Left renal cortex interstitium (tissue), 4 donors: ENCODE results near the gene AFMID. TPM values are rescaled to one million over a fixed set of nuclear protein-coding genes. Genes with fewer than 3 reads are reported as not detected.
"Not testable (repeated sequence)": the region's sequence is repeated elsewhere in the genome, so short reads cannot be mapped to it uniquely, and the experiment has no call there.

Experiments used
- DNase-seq, 4 donors: peaks; one replicate each; pipeline ENCODE4 v3.0.0-alpha.2; 2013; ENCODE audit warnings: low read depth in 4 of 4, low spot score in 2 of 4, missing footprints in 1 of 4
- polyA plus RNA-seq, 4 donors: library from polyadenylated mRNA; unstranded; fragments of 120-200 nt; gene quantifications; one replicate each; pipeline ENCODE4 v1.2.1, GENCODE V29; 2013; ENCODE audit not compliant: insufficient read length in 4 of 4

The AFMID gene
- polyA plus RNA-seq, 4 donors = 57.0 to 82.0 (median 68.6) TPM

DNA sequence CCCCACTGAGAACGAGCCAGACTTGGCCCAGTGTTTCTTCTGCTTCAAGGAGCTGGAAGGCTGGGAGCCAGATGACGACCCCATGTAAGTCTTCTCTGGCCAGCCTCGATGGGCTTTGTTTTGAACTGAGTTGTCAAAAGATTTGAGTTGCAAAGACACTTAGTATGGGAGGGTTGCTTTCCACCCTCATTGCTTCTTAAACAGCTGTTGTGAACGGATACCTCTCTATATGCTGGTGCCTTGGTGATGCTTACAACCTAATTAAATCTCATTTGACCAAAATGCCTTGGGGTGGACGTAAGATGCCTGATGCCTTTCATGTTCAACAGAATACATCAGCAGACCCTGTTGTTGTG is 27.5 kb downstream of the AFMID start:
- DNase-seq = no peak

DNA sequence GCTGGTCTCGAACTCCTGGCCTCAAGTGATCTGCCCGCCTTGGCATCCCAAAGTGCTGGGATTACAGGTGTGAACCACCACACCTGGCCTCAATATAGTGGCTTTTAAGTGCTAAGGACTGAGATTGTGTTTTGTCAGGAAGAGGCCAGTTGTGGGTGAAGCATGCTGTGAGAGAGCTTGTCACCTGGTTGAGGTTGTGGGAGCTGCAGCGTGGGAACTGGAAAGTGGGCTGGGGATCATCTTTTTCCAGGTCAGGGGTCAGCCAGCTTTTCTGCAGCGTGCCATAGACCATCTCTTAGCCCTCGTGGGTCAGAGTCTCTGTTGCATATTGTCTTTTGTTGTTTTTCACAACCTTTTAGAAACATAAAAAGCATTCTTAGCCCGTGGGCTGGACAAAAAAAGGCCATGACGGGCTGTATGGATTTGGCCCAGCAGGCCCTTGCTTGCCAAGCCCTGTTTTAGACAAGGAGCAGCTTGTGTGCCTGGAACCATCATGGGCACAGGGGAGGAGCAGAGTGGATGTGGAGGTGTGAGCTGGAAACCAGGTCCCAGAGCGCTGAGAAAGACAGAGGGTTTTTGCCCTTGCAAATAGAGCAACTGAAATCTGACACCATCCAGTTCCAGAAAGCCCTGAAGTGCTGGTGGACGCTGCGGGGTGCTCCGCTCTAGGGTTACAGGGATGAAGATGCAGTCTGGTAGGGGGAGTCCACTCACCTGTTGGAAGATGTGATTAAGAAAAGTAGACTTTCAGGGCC is 32.4 kb downstream of the AFMID start:
- DNase-seq = no peak

DNA sequence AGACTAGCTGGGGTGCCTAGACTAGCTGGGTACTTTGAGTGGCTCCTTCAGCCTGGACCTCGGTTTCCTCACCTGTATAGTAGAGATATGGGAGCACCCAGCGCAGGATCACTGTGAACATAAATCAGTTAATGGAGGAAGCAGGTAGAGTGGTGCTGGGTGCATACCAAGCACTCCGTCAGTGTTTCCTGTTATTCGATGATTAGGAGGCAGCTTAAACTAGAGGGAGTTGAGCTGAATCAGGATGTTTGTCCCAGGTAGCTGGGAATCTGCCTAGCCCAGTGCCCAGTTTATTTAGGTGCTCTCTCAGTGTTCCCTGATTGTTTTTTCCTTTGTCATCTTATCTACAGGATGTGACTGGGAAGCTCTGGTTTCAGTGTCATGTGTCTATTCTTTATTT is 35.9 kb downstream of the AFMID start:
- DNase-seq = no peak

DNA sequence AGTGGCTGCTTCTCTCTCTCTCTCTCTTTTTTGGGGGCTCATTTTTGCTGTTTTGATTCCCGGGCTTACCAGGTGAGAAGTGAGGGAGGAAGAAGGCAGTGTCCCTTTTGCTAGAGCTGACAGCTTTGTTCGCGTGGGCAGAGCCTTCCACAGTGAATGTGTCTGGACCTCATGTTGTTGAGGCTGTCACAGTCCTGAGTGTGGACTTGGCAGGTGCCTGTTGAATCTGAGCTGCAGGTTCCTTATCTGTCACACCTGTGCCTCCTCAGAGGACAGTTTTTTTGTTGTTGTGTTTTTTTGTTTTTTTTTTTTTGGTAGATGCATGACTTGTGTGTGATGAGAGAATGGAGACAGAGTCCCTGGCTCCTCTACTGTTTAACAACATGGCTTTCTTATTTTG is 36.6 kb downstream of the AFMID start:
- no peak for DNase-seq

DNA sequence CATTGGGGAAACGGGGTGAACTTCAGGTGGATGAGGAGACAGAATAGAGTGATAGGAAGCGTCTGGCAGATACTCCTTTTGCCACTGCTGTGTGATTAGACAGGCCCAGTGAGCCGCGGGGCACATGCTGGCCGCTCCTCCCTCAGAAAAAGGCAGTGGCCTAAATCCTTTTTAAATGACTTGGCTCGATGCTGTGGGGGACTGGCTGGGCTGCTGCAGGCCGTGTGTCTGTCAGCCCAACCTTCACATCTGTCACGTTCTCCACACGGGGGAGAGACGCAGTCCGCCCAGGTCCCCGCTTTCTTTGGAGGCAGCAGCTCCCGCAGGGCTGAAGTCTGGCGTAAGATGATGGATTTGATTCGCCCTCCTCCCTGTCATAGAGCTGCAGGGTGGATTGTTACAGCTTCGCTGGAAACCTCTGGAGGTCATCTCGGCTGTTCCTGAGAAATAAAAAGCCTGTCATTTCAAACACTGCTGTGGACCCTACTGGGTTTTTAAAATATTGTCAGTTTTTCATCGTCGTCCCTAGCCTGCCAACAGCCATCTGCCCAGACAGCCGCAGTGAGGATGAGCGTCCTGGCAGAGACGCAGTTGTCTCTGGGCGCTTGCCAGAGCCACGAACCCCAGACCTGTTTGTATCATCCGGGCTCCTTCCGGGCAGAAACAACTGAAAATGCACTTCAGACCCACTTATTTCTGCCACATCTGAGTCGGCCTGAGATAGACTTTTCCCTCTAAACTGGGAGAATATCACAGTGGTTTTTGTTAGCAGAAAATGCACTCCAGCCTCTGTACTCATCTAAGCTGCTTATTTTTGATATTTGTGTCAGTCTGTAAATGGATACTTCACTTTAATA is 37.3 kb downstream of the AFMID start:
- DNase-seq = no peak

DNA sequence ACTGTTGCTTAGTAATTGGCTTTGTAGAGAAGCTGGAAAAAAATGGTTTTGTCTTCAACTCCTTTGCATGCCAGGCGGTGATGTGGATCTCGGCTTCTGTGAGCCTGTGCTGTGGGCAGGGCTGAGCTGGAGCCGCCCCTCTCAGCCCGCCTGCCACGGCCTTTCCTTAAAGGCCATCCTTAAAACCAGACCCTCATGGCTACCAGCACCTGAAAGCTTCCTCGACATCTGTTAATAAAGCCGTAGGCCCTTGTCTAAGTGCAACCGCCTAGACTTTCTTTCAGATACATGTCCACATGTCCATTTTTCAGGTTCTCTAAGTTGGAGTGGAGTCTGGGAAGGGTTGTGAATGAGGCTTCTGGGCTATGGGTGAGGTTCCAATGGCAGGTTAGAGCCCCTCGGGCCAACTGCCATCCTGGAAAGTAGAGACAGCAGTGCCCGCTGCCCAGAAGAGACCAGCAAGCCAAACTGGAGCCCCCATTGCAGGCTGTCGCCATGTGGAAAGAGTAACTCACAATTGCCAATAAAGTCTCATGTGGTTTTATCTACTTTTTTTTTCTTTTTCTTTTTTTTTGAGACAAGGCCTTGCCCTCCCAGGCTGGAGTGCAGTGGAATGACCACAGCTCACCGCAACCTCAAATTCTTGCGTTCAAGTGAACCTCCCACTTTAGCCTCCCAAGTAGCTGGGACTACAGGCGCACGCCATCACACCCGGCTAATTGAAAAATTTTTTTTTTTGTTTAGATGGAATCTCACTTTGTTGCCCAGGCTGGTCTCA is 38.1 kb downstream of the AFMID start:
- DNase-seq = no peak

DNA sequence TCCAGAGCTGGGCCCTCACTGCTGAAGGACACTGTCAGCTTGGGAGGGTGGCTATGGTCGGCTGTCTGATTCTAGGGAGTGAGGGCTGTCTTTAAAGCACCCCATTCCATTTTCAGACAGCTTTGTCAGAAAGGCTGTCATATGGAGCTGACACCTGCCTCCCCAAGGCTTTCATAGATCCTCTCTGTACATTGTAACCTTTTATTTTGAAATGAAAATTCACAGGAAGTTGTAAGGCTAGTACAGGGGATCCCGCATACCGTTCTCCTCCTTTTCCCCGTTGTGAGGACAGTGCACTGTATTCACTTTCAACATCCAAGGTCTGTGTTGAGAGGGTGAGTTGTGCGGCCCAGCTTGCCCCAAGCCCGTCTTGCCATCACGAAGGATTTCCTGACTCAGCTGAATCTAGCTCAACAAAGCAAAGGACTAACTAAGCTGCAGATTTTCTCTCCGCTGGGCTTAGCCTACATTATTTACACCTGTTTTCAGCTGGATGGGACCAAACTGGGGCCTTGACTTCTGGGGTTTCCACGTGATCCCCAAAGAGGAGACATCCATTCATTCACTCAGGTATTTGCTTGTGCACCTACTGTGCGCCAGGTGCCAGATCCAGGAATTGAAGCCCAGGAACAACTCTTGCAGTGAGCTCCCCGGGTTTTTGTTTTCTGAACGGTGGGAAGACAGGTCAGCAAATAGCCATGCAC is 39.0 kb downstream of the AFMID start:
- DNase-seq = no peak

DNA sequence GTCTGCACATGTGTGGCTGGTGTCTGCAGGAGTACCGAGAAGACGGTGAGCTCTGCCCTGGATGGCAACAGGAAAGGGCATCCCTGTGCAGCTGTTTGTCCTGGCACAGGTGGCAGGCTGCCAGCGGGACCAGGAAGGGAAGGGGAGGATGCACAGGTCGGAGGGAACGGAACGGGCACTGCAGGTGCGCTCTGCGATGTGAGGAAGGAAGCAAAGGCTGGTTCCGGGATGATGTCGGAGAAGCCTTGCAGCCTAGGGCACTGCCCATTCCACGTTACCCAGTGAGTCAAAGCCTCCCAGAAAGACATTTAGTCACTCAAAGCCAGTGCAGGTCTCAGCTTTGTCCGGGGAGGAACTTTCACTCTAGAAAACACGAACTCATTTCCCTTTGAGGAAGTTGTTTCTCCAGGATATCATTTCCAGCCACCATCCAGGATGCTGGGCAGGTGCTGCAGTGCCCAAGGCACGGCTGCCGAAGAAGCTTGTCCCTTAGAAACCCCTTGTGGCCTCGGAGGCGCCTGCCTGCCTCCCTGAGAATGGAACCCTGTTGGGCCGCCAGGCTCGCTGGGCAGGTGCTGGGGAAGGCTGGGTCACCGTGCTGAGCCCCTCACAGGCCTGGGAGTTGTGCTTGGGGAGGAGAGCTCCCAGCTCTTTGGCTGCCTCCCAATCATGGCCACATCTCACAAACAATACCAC is 39.7 kb downstream of the AFMID start:
- DNase-seq = no peak

DNA sequence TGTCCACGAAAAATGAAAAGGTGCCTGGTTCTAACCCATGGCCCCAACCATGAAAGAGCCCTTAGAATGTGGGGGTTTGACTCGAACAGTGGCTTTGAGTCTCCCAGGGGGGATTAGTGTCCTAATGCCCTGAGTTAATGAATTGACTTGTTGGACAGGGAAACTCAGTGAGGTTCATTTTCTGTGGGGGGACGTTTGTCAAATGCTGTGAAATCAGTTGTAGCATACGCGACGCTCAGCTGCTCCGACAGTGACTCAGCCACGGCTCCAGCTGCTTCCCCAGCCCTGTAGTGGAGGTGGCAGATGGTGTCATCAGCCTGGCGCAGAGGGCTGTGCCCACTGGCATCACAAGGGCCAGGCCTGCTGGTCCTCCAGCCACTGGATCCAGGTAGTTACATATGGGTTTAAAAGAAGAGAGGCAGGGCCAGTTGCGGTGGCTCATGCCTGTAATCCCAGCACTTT is 40.3 kb downstream of the AFMID start:
- DNase-seq = no peak

DNA sequence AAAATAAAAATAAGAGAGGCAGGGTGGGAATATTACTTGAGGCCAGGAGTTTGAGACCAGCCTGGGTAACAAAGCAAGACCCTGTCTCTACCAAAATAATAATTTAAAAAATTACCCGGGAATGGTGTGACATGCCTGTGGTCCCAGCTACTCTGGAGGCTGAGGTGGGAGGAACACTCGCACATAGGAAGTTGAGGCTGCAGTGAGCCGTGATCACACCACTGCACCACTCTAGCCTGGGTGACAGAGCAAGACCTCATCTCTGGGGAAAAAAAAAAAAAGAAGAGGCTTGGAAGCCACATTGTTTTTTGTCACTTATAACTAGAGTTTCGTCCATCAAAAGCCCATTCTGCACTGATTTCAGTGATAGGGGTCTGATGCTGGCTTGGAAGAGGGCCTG is 41.0 kb downstream of the AFMID start:
- DNase-seq = no peak

DNA sequence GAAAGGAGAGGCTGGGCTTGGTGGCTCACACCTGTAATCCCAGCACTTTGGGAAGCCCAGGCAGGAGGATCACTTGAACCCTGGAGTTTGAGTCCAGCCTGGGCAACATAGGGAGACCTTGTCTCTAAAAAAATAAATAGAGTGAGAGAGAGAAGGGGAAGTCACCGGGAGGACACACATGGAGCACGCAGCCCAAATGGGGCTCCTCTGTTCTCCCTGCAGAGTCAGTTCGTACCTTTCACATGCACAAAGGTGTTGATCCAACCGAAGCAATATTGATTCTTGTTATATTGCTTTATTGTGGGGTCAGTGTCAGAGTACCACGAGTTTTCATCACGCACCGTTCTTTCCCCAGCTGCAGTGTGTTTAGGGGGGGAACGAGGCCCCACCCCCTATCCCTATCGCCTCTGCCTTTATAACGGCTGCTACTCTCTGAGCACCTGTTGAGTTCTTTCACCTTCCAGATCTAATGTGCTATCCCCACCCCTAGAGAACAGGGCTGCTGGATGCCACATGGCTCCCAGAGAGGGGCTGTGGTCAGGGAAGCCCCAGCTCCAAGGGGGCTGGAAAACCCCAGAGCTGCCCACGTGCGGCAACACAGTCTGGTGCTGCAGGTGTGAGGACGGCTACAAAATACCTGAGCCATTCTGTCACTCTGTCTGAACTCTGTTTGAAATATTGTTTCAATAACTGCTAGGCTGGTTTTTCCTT is 43.2 kb downstream of the AFMID start:
- no peak for DNase-seq

DNA sequence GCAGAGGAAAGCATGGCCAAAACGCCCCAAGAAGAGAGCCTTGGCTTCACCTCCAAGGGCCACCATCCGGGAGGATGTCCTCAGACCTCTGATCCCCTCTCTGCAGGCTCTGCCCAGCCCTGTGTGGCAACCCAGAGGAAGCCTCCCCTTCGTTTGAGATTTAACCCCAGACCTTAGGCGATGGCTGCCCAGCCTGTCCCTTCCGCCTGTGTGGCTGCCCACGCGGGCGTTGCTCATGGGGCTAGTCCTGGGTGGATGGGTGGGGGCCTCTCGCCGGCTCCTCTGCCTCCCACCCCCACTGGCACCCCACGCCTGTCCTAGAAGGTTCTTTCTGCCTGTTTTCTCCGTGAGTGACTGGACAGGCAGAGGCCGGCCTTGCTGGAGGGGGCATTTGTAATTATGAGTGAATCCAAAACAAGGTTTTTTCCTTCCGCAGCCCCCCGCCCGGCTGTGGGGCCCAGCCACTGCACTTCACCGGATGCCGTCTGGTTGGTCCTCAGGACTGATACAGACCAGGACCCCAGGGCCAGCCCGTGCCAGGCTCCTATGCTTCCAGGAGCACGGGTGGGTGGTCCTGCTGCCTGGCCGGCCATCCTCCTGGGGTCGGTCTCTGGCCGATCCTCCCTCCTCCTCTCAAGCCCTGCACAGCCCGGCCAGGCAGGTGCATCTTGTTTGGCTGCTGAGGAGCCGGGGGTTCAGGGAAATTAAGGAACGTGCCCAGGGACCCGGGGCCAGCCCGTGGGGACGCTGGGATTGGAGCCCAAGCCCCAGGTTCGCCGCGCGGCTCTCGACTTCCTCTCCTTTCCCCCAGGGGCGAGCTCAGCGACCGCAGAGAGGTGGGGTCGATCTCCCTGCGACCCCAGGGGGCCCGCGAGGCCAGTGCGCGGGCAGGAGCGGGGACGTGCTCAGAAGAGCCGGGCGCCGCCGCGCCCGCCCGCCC is 44.1 kb downstream of the AFMID start, which contains the start of gene TMEM235:
TSS of gene TMEM235 (plus strand) at position 636 of the 940 bp plus-strand sequence. CDS start 393 bp downstream, outside the sequence.
- DNase-seq = no peak

DNA sequence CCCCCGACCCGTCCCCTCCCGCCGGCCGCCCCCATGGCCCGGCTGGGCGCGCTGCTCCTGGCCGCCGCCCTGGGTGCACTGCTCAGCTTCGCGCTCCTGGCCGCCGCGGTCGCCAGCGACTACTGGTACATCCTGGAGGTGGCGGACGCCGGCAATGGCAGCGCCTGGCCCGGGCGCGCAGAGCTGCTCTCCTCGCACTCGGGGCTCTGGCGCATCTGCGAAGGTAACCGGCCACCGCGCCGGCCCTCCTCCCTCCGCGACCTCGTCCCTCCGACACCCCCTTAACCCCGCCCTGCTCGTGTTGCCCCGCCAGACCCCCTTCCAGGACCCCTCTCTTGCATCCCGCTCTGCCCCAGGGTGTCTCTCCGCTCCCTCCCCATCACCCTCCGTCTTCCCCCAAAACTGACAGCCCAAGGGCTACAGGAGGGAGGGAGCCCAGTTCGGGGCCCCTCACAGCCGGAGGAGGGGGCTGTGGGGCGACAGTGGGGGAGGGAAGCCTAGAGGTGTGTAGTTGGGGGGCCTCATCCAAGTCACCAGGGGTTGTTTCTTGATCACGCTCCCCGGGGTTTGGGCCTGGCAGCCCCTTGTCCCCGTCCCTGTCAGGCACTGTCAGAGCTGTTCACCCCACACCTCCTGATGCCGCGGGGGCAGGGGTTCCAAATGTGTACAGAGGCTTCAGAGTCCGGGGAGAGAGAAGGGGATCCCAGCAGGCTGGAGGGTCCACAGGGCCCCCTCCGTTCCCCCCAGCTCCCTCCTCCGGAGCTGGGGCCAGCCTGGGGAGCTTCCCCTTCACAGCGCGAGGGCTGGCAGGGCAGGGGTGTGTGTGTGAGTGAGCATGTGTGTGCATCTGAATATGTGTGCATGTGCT is 45.1 kb downstream of the AFMID start:
- DNase-seq = no peak

DNA sequence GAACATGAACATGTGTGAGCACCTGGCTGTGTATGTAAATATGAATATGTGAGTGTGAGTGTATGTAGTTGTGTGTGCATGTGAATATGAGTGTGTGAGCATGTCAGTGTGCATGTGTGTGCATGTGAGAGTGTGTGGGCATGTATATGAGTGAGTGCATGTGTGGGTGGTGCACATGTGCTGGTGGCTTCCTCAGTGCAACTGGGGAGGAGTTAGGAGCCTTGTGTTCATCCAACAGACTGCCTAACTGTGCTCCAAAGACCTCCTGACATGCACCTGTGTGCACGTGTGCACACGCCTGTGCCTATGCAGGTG is 45.7 kb downstream of the AFMID start:
- no peak for DNase-seq

DNA sequence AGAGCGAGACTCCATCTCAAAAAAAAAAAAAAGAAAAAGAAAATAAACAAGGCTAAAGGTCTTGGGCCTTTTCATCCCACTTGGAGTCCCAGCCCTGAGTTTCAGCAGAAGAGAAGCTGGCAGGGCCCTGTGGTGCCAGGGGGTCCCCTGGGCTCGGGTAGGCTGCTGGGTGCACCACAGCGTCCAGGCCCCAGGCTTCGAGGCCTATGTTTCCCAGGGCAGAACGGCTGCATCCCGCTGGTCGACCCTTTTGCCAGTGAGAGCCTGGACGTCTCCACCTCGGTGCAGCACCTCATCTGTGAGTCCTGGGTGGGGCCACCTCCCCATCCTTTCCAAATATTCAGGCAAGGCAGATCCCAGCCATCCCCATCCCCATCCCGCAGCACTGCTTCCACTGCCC is 46.5 kb downstream of the AFMID start:
- DNase-seq = no peak

DNA sequence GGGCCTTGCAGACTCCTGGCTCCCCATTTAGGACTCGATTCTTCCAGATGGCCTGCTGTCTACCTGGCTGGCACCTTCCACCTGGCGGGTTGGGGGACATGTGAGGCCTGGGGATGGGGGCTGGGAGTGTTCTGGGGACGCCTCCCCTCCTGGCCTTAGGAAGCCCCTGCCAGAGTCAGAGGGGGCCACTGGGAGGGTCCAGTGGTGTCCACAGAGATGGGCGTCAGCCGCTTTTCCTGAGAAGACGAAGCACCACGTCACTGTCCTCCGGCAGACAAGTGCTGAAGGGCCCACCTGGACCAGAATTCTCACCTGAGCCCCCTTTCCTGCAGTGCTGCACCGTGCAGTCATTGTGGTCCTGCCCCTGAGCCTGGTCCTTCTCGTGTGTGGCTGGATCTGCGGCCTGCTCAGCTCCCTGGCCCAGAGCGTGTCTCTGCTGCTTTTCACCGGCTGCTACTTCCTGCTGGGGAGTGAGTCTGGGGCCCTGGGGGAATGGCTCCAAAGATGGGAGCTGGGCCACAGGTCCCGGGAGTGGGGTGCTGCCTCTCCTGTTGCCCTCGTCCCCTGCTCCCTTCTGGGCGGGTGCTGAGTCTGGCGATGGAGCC is 47.2 kb downstream of the AFMID start:
- DNase-seq = no peak

DNA sequence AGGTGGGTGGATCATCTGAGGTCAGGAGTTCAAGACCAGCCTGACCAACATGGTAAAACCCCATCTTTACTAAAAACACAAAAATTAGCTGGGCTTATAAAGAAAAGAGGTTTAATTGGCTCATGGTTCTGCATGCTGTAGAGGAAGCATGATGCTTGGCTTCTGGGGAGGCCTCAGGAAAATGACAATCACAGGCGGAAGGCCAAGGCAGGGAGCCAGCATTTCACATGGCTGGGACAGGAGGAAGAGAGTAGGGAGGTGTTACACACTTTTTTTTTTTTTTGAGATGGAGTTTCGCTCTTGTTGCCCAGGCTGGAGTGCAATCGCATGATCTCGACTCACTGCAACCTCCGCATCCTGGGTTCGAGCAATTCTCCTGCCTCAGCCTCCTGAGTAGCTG is 47.9 kb downstream of the AFMID start:
- not testable (repeated sequence) for DNase-seq
